ENCODE results near the gene GFPT1. TPM values are rescaled to one million over a fixed set of nuclear protein-coding genes. Genes with fewer than 3 reads are reported as not detected.

The GFPT1 gene
- total RNA-seq, 3 donors from 2014 or later (not counting 1 experiment from before 2014, with no cell fraction given): 13.9 to 16.4 (median 15.0) TPM

DNA sequence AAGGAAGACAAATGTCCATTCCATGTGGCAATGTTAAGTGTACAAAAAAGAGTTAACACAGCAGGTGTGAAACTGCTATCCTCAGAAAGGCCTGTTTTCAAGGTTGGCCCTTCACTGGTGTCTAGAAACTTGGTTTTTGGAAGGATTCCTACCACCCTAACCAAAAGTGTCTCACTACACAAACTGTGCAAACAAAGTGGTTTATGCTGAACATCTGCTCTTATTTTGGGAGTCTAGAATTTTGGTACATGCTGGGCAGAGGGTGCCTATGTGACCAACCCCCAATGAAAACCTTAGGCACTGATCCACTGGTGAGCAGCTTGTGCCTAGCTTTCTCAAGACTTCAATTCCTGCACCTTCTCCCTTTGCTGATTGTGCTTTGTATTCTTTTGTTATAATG is 14.3 kb downstream of the GFPT1 start:
- Mint-ChIP-seq H3K36me3 (peaks cover 7% of the 10 kb centered on the region), H3K4me3 (no peak overlapping the region), H3K27me3 (ENCODE audit: low read depth in 2 of 2) (no peaks in the 10 kb centered on the region), H3K9me3 (no peaks in the 10 kb centered on the region), H3K27ac (no peak overlapping the region), H3K4me1 (peaks cover 9 to 11% of the 10 kb centered on the region in 2 donors)
- Histone ChIP-seq H3K9me3 (ENCODE audit: control insufficient read depth, insufficient read depth, low read length) (no peaks in the 10 kb centered on the region), H3K4me3 (ENCODE audit: low read length) (no peak overlapping the region), H3K27ac (ENCODE audit: low read length) (no peak overlapping the region), H3K27me3 (ENCODE audit: control insufficient read depth, insufficient read depth, low read length) (no peaks in the 10 kb centered on the region), H3K36me3 (ENCODE audit: control insufficient read depth, insufficient read depth, low read length) (peaks cover 42% of the 10 kb centered on the region), H3K4me1 (ENCODE audit: control insufficient read depth, insufficient read depth, low read length) (no peaks in the 10 kb centered on the region)
- ATAC-seq (no peak), DNase-seq (no peak)
- intact Hi-C loops (cut with micrococcal nuclease): no loop called here
- TF ChIP-seq, protein P1, sequence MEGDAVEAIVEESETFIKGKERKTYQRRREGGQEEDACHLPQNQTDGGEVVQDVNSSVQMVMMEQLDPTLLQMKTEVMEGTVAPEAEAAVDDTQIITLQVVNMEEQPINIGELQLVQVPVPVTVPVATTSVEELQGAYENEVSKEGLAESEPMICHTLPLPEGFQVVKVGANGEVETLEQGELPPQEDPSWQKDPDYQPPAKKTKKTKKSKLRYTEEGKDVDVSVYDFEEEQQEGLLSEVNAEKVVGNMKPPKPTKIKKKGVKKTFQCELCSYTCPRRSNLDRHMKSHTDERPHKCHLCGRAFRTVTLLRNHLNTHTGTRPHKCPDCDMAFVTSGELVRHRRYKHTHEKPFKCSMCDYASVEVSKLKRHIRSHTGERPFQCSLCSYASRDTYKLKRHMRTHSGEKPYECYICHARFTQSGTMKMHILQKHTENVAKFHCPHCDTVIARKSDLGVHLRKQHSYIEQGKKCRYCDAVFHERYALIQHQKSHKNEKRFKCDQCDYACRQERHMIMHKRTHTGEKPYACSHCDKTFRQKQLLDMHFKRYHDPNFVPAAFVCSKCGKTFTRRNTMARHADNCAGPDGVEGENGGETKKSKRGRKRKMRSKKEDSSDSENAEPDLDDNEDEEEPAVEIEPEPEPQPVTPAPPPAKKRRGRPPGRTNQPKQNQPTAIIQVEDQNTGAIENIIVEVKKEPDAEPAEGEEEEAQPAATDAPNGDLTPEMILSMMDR (IDR thresholded peaks at IDR 0.05): no peak

DNA sequence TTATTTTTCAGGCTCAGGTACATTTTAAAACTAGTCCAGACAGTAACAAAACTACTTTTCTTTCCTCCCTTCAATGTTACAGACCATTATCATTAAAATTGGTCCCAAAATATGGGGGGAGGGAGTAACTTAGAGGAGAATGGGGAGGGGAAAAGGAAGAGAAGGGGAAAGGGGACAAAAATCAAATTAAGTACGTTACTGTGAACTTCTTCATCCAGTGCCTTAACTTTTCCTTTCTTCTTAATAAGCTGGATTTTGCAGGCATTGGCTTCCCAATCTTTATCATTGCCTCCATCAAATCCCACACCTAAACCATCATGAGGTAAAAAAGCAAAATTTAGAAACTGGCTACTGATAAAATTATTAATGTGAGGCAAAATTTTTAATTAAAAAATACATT is 17.2 kb downstream of the GFPT1 start:
- intact Hi-C loops (cut with micrococcal nuclease): no loop called here
- H3K9me3 Mint-ChIP-seq: no peaks in the 10 kb centered on the region
- Histone ChIP-seq H3K27me3 (ENCODE audit: control insufficient read depth, insufficient read depth, low read length) (no peaks in the 10 kb centered on the region), H3K36me3 (ENCODE audit: control insufficient read depth, insufficient read depth, low read length) (peaks cover 56% of the 10 kb centered on the region), H3K4me3 (ENCODE audit: low read length) (no peak overlapping the region), H3K4me1 (ENCODE audit: control insufficient read depth, insufficient read depth, low read length) (no peaks in the 10 kb centered on the region), H3K9me3 (ENCODE audit: control insufficient read depth, insufficient read depth, low read length) (no peaks in the 10 kb centered on the region), H3K27ac (ENCODE audit: low read length) (no peak overlapping the region)
- H3K4me3 Mint-ChIP-seq: no peak overlapping the region
- no peak for ATAC-seq
- H3K4me1 Mint-ChIP-seq: no peaks in the 10 kb centered on the region
- H3K27ac Mint-ChIP-seq: no peak overlapping the region
- H3K27me3 Mint-ChIP-seq (ENCODE audit: low read depth in 2 of 2): no peaks in the 10 kb centered on the region
- TF ChIP-seq, protein P1 (IDR thresholded peaks at IDR 0.05): no peak
- 100% methylated on average over 1 of the region's 1 CpG for WGBS (ENCODE audit: insufficient coverage)
- no peak for DNase-seq
- H3K36me3 Mint-ChIP-seq: peaks cover 18% of the 10 kb centered on the region

DNA sequence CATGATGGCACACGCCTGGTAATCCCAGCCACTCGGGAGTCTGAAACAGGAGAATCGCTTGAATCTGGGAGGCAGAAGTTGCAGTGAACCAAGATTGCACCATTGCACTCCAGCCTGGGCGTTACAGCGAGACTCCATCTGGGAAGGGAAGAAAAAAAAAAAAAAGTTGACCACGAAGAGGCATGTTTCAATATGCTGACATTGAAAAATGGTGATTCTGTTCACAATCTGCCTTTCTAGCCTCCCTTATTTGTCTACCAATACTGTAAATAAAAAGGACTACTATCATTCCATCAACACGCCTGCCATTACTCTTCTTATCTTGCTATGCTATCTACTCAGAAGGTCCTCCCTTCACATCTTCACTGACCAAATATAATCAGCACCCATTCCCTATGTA is 18.4 kb downstream of the GFPT1 start:
- Mint-ChIP-seq H3K4me3 (no peak overlapping the region), H3K27me3 (ENCODE audit: low read depth in 2 of 2) (no peaks in the 10 kb centered on the region), H3K36me3 (peaks cover 18% of the 10 kb centered on the region), H3K4me1 (no peaks in the 10 kb centered on the region), H3K9me3 (no peaks in the 10 kb centered on the region), H3K27ac (no peak overlapping the region)
- Histone ChIP-seq H3K4me1 (ENCODE audit: control insufficient read depth, insufficient read depth, low read length) (no peaks in the 10 kb centered on the region), H3K4me3 (ENCODE audit: low read length) (no peak overlapping the region), H3K9me3 (ENCODE audit: control insufficient read depth, insufficient read depth, low read length) (no peaks in the 10 kb centered on the region), H3K27ac (ENCODE audit: low read length) (no peak overlapping the region), H3K36me3 (ENCODE audit: control insufficient read depth, insufficient read depth, low read length) (peaks cover 58% of the 10 kb centered on the region), H3K27me3 (ENCODE audit: control insufficient read depth, insufficient read depth, low read length) (no peaks in the 10 kb centered on the region)
- DNase-seq (no peak), ATAC-seq (no peak)
- WGBS (ENCODE audit: insufficient coverage): 98% methylated on average over 7 of the region's 7 CpGs
- TF ChIP-seq, protein P1 (IDR thresholded peaks at IDR 0.05): no peak
- intact Hi-C loops (cut with micrococcal nuclease): no loop called here

DNA sequence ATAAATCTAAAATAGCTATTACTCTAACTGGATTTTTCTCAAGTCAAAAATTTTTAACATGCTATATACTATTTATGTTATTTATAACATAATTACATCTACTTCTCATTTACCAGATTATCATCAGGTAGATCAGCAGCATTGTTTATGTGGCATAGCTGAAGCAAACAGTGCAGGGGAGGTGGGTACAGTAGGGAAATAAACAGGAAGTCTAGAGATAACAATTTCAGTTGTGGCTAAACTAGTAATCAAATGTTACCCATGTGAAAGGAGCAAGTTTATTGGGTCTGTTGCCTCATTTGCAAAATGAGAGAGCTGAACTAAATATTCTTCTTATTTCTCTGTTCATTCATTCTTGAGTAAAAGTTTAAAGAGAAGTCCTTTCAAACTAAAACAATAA is 27.7 kb downstream of the GFPT1 start:
- intact Hi-C loops (cut with micrococcal nuclease): no loop called here
- H3K36me3 Mint-ChIP-seq: peaks cover 18% of the 10 kb centered on the region

More for the DNA sequence above, 27.7 kb downstream of the GFPT1 start:
- Mint-ChIP-seq H3K27me3 (ENCODE audit: low read depth in 2 of 2) (no peaks in the 10 kb centered on the region), H3K27ac (no peak overlapping the region), H3K4me3 (no peak overlapping the region), H3K4me1 (no peaks in the 10 kb centered on the region), H3K9me3 (no peaks in the 10 kb centered on the region)
- no peaks in the 10 kb centered on the region for H3K27me3 ChIP-seq (ENCODE audit: control insufficient read depth, insufficient read depth, low read length)
- H3K36me3 ChIP-seq (ENCODE audit: control insufficient read depth, insufficient read depth, low read length): peaks cover 66% of the 10 kb centered on the region
- no peaks in the 10 kb centered on the region for H3K9me3 ChIP-seq (ENCODE audit: control insufficient read depth, insufficient read depth, low read length)
- no peak for DNase-seq
- no peak overlapping the region for H3K27ac ChIP-seq (ENCODE audit: low read length)
- H3K4me3 ChIP-seq (ENCODE audit: low read length): no peak overlapping the region
- ATAC-seq: no peak
- TF ChIP-seq, protein P1 (IDR thresholded peaks at IDR 0.05): no peak
- H3K4me1 ChIP-seq (ENCODE audit: control insufficient read depth, insufficient read depth, low read length): no peaks in the 10 kb centered on the region
